OCI-LY1 (cell line): ENCODE data around the gene MMS22L.

Experiments used
- H2AFZ ChIP-seq: fragments of 200-600 bp; sonication (generic), shearing (Covaris generic); 2 replicates; pipeline ENCODE4 v1.6.0; 2014; ENCODE audit warnings: antibody characterized with exemption, mild to moderate bottlenecking, low read length
- H3F3A ChIP-seq: fragments of 200-600 bp; sonication (generic), shearing (Covaris generic); 2 replicates; pipeline ENCODE4 v1.6.0; 2014; ENCODE audit warnings: mild to moderate bottlenecking, antibody characterized with exemption, low read length, moderate library complexity; ENCODE audit not compliant: insufficient read depth
- H3K27ac ChIP-seq: fragments of 200-600 bp; sonication (generic); 2 replicates; pipeline ENCODE4 v1.5.1; 2014; ENCODE audit warnings: low read length, mixed run types, mild to moderate bottlenecking, low read depth; ENCODE audit not compliant: poor library complexity, severe bottlenecking
- H3K27me3 ChIP-seq: fragments of 200-600 bp; sonication (generic); 2 replicates; pipeline ENCODE4 v1.6.0; 2014; ENCODE audit warnings: antibody characterized with exemption, mild to moderate bottlenecking, low read length, moderate library complexity; ENCODE audit not compliant: insufficient read depth
- H3K36me3 ChIP-seq: fragments of 200-600 bp; sonication (generic); 2 replicates; pipeline ENCODE4 v1.6.1; 2014; ENCODE audit warnings: mild to moderate bottlenecking, antibody characterized with exemption, low read length, moderate library complexity, mixed read lengths; ENCODE audit not compliant: insufficient read depth
- H3K4me1 ChIP-seq: fragments of 200-600 bp; sonication (generic); 2 replicates; pipeline ENCODE4 v1.5.1; 2014; ENCODE audit warnings: mild to moderate bottlenecking, low read length, moderate library complexity; ENCODE audit not compliant: insufficient read depth, severe bottlenecking
- H3K4me2 ChIP-seq: fragments of 200-600 bp; sonication (generic), shearing (Covaris generic); 2 replicates; pipeline ENCODE4 v1.6.1; 2014; ENCODE audit warnings: low read length
- H3K4me3 ChIP-seq: fragments of 200-600 bp; sonication (generic); 2 replicates; pipeline ENCODE4 v1.5.1; 2014; ENCODE audit warnings: low read length, low read depth, mild to moderate bottlenecking, mixed read lengths; ENCODE audit not compliant: poor library complexity, severe bottlenecking
- H3K79me2 ChIP-seq: fragments of 200-600 bp; shearing (Covaris generic); 2 replicates; pipeline ENCODE4 v1.6.1; 2016; ENCODE audit warnings: mixed run types, low read length, mixed read lengths; ENCODE audit not compliant: insufficient read depth
- H3K9ac ChIP-seq: fragments of 200-600 bp; sonication (generic), shearing (Covaris generic); 2 replicates; pipeline ENCODE4 v1.6.1; 2014; ENCODE audit warnings: mild to moderate bottlenecking, low read length, mixed read lengths
- H3K9me2 ChIP-seq: fragments of 200-600 bp; sonication (generic), shearing (Covaris generic); 2 replicates; pipeline ENCODE4 v1.6.1; 2014; ENCODE audit warnings: low read depth, mild to moderate bottlenecking, low read length, mixed read lengths
- H3K9me3 ChIP-seq: fragments of 200-600 bp; shearing (Covaris generic); 2 replicates; pipeline ENCODE4 v1.6.1; 2014; ENCODE audit warnings: low read length, mixed read lengths
- H4K20me1 ChIP-seq: fragments of 200-600 bp; sonication (generic), shearing (Covaris generic); 2 replicates; pipeline ENCODE4 v1.6.0; 2016; ENCODE audit warnings: mild to moderate bottlenecking, low read length; ENCODE audit not compliant: insufficient read depth
- EZH2 ChIP-seq: fragments of 200-600 bp; sonication (generic), shearing (Covaris generic); IDR thresholded peaks from 2 replicates; pipeline ENCODE4 v1.8.0; 2017; ENCODE audit warnings: borderline replicate concordance, mixed run types, mild to moderate bottlenecking, antibody characterized with exemption, low read length, moderate library complexity, mixed read lengths
- TF ChIP-seq, protein P1 (sequence below): fragments of 200-600 bp; sonication (generic), shearing (Covaris generic); IDR thresholded peaks from 2 replicates; pipeline ENCODE4 v1.5.1; 2017; ENCODE audit warnings: mild to moderate bottlenecking, antibody characterized with exemption, low read length, moderate library complexity, mixed read lengths

Gene MMS22L

DNA sequence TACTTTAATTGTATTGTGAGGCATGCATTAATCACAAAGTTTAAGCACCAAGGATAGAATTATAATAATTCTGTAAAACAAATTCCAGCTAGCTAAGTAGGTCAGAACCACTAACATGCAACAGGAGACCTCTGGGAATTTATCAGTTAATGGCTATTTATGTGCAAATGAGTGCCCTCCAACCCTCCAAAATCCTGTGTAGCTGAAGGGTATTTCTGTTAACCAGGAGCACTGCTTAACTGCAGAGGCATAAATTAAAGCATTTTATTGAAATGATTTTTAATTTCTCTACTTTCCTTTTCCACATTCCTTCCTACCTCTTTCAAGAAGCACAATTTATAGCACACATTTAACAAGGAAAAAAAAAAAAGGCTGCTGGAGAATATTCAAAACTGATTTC, 77.0 kb downstream of the MMS22L start:
- no peak overlapping the region for H2AFZ ChIP-seq
- H3K9ac ChIP-seq, result no peak overlapping the region
- H3K4me3 ChIP-seq, result no peak overlapping the region
- no peaks in the 10 kb centered on the region; the same call in 1 of the 2 replicates for H3F3A ChIP-seq
- H3K9me3 ChIP-seq, result no peaks in the 10 kb centered on the region
- no peaks in the 10 kb centered on the region for H4K20me1 ChIP-seq
- no peaks in the 10 kb centered on the region for H3K79me2 ChIP-seq
- H3K27me3 ChIP-seq, result no peaks in the 10 kb centered on the region
- H3K27ac ChIP-seq, result no peak overlapping the region
- peaks cover 12% of the 10 kb centered on the region for H3K36me3 ChIP-seq
- no peak for TF ChIP-seq EZH2
- TF ChIP-seq, protein P1, sequence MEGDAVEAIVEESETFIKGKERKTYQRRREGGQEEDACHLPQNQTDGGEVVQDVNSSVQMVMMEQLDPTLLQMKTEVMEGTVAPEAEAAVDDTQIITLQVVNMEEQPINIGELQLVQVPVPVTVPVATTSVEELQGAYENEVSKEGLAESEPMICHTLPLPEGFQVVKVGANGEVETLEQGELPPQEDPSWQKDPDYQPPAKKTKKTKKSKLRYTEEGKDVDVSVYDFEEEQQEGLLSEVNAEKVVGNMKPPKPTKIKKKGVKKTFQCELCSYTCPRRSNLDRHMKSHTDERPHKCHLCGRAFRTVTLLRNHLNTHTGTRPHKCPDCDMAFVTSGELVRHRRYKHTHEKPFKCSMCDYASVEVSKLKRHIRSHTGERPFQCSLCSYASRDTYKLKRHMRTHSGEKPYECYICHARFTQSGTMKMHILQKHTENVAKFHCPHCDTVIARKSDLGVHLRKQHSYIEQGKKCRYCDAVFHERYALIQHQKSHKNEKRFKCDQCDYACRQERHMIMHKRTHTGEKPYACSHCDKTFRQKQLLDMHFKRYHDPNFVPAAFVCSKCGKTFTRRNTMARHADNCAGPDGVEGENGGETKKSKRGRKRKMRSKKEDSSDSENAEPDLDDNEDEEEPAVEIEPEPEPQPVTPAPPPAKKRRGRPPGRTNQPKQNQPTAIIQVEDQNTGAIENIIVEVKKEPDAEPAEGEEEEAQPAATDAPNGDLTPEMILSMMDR, result no peak
- no peaks in the 10 kb centered on the region for H3K9me2 ChIP-seq
- no peak overlapping the region for H3K4me2 ChIP-seq
- H3K4me1 ChIP-seq, result no peaks in the 10 kb centered on the region

DNA sequence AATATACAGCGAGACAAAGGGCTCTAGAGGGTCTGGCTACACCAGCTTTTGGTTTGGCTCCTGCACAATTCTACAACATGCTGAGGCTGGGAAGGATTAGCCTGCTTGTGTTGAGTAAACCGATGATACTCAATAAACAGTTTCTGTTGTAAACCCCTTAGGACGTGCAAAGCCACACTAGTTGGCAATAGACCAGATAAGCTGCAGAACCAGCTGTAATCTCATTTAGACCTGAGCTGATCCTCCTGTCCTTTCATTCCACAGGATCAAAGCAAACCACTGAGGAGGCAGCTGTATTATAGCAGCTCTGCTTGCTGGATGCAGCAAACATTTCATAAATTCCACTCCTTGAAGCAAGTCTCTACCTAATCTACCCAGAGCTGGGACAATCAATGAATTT, 79.7 kb downstream of the MMS22L start:
- Histone ChIP-seq H3K79me2 (no peaks in the 10 kb centered on the region), H4K20me1 (no peaks in the 10 kb centered on the region), H3K27ac (no peak overlapping the region), H3K4me1 (no peaks in the 10 kb centered on the region), H3K36me3 (peaks cover 17% of the 10 kb centered on the region), H3K9me2 (no peaks in the 10 kb centered on the region), H3F3A (no peaks in the 10 kb centered on the region; the same call in 1 of the 2 replicates), H2AFZ (no peak overlapping the region), H3K4me3 (no peak overlapping the region), H3K9ac (no peak overlapping the region), H3K27me3 (no peaks in the 10 kb centered on the region), H3K4me2 (no peak overlapping the region), H3K9me3 (no peaks in the 10 kb centered on the region)
- TF ChIP-seq, protein P1, result no peak
- TF ChIP-seq EZH2, result no peak

DNA sequence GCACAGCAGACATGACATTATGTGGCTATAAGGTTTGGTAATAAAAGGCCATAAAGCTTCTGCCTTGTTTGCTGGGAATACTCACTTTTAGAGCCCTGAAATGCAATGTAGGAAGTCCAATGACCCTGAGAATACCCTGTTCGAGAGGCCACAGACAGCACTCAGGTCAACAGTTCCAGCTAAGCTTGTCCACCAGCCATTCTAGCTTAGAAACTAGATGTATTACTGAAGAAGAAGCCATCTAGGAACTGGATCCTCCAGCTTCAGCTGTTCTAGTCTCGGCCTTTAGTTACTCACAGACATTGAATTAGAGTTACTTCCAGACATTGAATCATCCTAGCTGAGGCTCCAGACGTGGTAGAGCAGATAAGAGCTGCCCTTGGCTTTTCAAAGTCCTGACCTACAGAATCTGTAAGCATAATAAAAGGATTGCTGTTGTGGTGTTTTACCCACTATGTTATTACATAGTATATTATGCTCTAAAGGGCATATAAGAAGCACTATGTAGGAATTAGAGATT, 84.9 kb downstream of the MMS22L start:
- Histone ChIP-seq H3K4me1 (no peaks in the 10 kb centered on the region), H3K27ac (no peak overlapping the region), H3K27me3 (no peaks in the 10 kb centered on the region), H3K9me2 (no peaks in the 10 kb centered on the region), H3K4me3 (no peak overlapping the region), H3K36me3 (peaks cover 37% of the 10 kb centered on the region), H3F3A (no peaks in the 10 kb centered on the region), H3K79me2 (no peaks in the 10 kb centered on the region), H3K9me3 (no peaks in the 10 kb centered on the region), H4K20me1 (no peaks in the 10 kb centered on the region), H3K4me2 (no peak overlapping the region), H2AFZ (no peak overlapping the region), H3K9ac (no peak overlapping the region)
- TF ChIP-seq, protein P1, result no peak
- no peak for TF ChIP-seq EZH2
